Muscle of back (tissue), 11 donors: Measurements from ENCODE around the gene FAM110A. TPM values are rescaled to one million over a fixed set of nuclear protein-coding genes. Genes with fewer than 3 reads are reported as not detected.
"Not testable (repeated sequence)": the region's sequence is repeated elsewhere in the genome, so short reads cannot be mapped to it uniquely, and the experiment has no call there.

Source experiments
- DNase-seq, 3 donors: peaks; one replicate each; pipeline versions ENCODE4 v3.0.0 to v3.0.0-alpha.2; 2013
- polyA plus RNA-seq, 10 donors: library from polyadenylated mRNA; unstranded; fragments of 120-200 nt; gene quantifications; one replicate each; pipeline ENCODE4 v1.2.1, GENCODE V29; 2013; ENCODE audit not compliant: insufficient read length in 10 of 10

Gene FAM110A
- polyA plus RNA-seq, 10 donors = 8.3 to 21.4 (median 12.3) TPM

DNA sequence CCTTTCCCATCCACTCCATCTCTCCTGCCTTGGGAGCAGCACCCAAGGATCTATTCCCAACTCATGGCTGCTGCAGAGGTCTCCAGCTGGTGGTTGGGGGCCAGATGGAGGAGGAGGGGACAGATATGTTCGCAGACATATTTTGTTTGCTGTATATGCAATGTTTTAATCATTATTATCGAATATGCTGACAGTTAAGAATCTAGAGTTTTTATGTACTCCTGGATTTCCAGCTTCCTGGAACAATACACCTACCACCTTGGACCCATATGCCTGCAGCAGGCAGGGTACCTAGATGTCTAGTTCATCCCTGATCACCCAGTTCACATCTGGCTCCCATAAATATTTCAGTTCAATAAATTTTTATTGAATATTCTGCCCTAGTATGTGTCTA is 9.0 kb downstream of the FAM110A start:
- DNase-seq = no peak

DNA sequence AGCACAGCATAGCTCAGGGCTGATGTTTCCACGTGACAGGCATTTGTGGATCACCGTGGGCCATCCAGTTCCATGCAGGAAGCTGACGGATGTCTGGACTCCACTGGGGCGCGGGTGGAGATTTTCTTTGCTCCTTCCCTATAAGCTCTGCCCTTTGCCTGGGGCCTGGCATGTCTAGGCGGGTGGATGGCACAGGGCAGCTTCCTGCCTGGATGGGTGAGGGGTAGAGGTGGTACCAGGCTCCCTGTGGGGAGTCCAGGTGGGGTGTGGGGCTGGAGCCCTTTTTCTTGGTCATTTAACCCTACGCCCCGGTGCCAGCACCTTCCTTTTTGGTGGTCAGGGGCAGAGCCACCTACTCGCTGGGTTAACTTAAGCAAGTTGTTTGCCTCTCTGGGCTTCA is 10.4 kb downstream of the FAM110A start:
- DNase-seq = no peak

DNA sequence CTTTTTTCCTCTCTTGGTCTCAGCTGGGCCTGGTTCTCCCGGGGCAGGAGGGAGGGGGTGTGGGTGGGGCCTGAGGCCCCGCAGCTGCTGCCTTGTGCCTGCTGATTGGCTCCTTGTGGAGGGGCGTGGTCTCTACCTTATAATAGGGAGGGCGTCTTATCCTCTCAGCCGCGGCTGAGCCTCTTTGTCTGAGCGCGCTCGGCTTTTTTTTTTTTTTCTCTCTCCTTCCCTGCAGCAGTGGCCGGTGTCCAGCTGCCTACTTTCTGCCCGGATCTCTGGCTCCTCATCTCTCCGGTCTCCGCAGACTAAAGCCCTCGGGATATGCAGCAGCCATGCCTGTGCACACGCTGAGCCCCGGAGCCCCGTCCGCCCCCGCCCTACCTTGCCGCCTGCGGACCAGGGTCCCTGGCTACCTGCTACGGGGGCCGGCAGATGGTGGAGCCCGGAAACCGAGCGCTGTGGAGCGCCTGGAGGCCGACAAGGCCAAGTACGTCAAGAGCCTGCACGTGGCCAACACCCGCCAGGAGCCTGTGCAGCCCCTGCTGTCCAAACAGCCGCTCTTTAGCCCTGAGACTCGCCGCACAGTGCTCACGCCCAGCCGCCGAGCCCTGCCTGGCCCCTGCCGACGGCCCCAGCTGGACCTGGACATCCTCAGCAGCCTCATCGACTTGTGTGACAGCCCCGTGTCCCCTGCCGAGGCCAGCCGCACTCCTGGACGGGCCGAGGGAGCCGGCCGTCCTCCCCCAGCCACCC is 11.1 kb downstream of the FAM110A start:
- peak; percentile 79 to 88 (median 82) for DNase-seq

DNA sequence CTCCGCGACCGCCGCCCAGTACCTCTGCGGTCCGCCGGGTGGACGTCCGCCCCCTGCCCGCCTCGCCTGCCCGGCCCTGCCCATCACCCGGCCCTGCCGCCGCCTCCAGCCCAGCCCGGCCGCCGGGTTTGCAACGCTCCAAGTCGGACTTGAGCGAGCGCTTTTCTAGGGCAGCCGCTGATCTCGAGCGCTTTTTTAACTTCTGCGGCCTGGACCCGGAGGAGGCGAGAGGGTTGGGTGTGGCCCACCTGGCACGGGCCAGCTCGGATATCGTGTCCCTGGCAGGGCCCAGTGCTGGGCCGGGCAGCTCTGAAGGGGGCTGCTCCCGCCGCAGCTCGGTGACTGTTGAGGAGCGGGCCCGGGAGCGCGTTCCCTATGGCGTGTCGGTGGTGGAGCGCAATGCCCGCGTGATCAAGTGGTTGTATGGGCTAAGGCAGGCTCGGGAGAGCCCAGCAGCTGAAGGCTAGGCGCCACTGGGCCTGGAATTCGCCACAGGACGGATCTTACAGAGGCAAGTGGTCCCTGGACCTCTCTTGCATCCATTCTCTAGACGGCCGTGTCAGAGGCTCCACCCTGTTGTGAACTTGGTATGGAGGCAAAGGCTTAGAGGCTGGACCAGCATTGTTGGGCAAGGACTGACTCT is 11.8 kb downstream of the FAM110A start:
- no peak for DNase-seq

DNA sequence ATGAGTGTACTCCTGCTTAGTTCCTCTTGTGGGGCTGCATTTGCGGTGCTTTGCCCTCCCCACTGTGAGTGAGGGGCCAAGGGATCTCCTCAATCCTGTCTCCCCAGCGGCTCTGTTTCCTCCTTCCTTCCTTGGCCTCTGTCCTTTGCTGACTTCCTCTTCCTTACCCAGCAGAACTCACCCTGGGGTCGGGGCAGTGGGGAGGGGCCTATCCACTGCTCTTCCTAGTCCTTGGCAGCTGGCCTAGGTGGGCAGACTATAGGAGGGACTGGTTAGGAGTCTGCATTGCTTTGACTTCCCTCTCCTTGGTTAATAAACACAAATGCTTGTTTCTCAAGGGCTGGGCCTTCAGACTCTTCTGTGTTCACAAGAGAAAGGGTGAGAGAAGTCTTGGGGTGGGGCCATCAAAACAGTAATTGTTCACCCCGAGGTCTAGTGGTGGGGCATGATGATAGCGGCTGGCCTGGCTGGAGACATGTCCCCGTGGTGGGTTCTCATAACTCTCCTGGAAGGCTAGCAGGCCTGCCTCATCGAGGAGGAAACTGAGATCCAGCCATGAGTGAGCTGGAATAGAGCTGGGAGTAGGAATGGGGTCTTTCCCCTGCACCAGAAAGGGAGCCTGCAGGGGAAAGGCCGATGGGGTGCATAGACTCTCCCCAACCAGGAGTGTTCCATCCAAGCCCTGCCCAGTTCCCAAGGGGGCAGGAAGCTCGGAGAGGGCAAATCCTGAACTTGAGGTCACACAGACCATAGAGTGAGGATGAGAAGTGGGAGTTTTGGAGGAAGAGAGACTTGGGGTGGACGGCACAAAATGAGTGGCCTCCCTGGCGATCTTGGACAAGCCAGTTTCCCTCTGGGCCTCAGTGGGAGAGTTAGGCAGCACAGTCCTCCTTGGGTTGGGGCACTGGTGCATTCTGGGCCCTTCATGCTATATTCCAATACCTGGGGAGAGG is 12.7 kb downstream of the FAM110A start:
- DNase-seq = no peak

DNA sequence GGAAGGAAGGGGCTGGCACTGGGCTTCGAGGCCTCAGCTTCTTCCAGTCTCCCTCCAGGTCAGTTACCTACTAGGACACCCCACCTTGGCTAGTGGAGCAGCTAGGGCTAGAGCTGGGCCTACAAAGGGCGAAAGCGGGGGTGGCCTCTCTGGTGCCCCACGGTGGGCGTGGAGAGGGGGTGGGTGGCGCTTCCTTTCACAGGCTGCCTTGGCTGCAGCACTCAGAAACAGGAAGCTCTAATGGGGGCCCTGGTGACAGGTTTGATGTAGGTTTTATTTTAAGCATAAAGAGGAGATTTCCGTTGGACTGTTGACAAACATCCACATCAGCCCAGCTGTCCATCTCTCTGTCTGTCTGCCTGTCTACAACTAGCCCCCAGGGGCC is 13.4 kb downstream of the FAM110A start:
- no peak for DNase-seq

DNA sequence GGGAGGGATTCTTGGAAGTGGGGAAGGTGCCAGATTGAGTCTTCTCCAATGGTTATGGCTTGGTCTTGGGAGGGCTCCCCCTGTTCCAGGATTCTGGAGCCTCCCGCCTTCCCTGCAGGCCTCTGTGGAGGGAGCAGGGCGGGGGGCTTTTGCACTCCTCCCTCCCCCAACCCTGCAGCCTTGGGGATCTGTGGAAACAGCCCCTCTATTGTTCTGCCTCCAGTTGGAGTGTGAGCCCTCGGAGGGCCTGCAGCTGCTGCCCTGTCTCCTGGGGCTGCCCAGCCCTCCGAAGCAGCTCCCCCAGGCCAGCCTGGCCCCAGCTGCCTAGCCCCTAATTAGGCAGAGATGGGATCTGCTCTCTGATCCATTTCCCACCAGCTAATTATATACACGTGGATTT is 14.7 kb downstream of the FAM110A start:
- no peak for DNase-seq

DNA sequence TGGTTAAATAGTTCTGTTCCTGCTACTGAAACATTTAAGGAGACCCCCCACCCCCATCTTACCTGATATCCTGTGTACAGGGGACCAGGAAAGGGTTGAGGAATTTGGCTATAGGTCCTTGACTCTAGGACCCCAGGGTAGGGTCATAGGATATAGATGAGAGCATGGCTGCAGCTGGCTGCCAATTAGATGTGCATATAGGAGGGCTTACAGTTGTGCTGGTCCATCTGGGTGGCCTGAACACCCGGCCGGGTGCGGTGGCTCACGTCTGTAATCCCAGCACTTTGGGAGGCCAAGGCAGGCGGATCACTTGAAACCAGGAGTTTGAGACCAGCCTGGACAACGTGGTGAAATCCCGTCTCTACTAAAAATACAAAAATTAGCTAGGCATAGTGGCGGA is 15.2 kb downstream of the FAM110A start:
- not testable (repeated sequence) for DNase-seq

DNA sequence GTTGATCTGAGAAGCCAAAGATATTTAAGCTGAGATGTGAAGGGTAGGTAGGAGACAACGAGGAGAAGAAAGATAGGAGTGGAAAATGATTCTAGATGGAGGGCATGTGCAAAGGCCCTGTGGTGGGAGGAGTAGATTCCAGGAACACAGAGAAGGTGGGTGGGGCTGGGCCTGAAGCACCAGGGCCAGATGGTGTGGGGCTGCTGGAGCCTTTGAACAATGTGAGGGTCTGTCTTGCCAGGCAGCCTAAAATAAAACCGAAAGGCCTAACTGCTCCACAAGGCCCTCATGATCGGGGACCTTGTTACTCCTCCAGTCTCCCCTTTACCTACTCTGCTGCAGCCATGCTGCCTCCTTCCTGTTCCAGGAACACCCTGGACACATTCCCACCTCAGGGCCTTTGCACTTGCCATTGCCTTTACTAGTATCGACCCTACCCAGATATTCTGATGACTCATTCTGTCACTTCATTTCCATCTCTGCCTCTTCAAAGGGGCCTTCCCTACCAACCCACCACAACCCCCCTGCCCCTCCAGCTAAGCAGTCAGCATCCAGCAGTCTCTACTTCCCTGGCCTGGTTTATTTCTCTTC is 20.0 kb downstream of the FAM110A start:
- DNase-seq = no peak

DNA sequence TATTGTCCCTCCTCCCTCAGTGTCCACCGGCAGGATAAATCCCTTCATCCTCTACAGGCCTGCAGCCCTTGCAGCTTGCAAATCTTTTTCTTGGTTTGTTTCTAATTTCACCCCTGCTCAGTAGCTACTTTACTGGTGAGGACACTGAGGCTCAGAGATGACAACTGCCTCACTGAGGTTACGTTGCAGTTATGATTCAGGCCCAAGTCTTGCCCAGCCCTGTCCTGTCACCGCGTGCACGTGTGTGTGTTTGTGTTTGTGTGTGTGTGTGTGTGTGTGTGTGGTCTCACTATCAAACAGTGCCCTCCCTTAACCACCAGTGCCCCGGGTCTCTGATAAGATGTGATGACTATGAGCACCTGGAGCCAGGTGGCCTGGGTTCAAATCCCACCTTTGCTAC is 21.1 kb downstream of the FAM110A start:
- DNase-seq = no peak

DNA sequence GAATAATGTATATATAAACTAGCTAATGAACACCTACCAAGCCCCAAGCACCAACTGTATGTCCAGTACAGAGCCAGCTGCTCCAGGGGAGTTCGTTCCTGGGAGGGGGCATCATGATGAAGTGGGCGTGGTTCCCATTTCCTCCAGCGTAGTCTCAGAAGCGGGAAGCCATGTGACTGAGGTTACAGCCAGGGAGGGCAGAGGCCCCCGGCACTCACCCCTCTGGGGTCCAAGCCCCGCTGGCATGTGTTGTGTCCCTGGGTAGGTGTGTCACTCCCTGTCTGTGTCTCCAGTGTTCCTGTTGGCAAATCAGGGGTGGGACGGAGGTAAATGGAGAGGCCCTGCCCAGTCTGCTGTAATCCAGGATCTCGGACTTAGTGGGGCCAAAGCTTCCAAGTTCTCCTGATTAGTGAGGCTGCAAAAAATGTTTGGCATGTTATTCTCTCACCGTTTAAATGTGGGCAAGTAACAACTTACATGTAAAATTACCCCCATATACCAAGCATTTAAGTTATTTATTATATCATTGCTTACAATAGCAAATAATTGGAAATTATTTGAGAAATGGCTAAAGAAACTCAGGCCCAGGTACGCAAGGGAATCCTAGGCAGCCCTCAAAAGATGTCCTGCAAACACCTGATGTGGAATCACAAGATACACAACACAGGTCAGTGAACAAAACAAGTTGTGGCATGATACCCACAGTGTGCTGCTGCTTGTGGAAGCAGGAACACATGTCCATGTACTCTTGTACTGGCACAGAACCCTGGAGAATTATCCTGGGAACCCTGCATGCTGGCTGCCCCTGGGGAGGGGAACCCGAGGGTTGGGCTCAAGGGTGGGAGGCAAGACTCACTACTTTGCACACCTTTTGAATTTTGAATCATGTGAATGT is 22.2 kb downstream of the FAM110A start:
- DNase-seq = no peak

DNA sequence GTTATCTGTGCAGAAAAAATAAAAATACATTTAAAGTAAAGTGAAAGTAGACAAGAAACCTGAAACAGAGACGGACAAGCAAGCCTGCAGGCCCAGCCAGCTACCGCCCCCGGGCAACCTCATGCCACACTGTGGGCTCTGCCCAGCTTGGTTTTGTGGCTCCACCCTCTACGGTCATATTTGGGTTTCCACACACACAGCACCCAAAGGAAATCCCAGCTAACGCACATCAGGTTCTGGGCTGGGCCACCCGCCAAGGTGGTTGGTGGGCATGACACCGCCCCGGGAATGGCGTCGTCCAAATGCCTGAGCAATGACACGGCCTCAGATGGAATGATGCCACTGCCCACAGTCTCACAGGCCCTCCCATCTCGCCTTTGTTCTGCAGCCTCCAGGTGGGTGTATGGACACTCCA is 22.9 kb downstream of the FAM110A start:
- no peak for DNase-seq

DNA sequence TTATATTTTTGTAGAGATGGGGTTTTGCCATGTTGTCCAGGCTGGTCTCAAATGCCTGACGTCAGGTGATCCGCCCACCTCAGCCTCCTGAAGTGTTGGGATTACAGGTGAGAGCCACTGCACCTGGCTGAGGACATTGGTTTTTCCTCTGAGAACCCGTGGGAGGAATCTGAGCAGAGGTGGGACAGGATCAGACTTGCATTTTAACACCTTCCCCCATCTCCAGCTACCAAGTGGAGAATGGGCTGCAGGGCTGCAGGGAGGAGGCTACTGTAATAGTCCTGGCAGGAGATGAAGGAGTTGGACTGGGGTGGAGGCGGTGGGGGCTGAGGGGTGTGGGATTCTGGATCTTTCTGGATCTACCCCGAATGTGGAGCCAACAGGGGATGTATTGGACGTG is 24.5 kb downstream of the FAM110A start:
- no peak for DNase-seq

DNA sequence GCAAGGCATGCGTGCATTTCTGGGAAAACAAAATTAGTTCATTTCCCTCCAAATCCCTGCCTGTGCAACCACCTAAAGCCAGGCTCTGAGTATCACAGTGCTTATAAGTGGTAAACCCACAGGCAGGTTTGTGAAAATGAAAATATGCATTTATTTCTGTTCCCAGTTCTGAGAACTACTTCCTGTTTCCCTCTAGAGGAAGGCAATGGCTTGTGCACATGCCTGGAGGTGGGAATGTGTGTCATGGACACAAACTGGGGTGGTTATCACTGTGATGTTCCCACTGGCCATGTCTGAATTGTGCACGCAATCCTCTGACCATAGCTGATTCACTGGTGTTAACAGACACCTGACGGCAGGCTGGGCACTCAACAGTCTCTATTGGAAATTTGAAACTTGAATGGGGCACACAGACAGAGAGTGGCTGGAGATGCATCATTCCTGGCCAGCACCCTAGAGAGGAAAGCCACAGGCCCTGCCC is 26.3 kb downstream of the FAM110A start:
- DNase-seq = no peak

DNA sequence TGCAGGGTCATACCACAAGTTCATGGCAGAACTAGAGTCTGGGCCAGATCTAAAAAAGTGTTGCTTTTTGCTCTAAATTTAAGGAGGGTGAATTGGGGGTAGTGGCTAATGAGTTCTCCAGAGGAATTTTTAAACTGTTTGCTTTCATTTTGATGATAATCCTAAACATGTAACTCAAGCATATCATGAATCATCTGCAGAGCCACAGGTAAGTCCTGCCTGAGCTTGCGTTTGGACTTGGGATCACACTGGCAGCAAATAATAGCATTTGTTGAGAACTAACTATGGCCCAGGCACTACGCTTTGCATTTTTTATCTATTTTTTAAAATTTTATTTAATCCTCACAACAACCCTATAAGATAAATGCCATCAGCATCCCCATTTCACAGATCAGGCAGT is 27.4 kb downstream of the FAM110A start:
- no peak for DNase-seq

DNA sequence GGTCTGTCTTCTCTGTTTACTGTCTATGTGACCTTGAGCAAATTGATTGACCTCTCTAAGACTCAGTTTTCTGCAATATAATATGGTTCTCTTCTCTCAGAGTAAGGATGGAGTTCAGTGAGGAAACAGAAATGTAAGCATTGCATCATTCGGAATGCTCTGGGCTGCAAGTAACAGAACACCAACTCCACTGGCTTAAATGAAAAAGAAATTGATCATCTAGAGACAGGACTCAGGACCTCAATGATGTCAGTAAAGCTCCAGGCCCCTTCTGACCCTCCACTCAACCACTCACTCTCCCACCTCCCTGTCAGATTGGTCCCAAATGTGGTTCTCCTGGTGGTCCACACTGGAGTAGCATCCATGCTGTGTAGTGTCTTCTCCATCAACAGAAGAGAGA is 31.9 kb downstream of the FAM110A start:
- no peak for DNase-seq

DNA sequence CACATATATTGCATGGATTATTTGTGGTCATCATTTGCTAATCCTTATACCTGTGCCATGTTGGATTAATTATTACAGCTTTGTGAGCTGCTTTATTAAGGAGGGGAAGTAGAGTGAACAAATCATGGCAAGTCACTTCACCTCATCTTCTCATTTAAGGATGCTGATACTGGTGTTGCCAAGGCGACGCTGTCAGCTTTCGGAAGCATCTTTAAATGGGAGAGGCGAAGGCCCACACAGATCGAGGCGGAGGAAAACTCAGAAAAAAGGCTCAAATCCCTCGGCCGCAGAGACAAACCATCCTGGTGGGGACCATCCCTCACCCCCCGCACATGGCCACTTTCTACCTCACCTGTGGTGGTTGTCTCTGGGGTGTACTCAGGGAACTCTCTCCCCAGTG is 34.8 kb downstream of the FAM110A start:
- no peak for DNase-seq

DNA sequence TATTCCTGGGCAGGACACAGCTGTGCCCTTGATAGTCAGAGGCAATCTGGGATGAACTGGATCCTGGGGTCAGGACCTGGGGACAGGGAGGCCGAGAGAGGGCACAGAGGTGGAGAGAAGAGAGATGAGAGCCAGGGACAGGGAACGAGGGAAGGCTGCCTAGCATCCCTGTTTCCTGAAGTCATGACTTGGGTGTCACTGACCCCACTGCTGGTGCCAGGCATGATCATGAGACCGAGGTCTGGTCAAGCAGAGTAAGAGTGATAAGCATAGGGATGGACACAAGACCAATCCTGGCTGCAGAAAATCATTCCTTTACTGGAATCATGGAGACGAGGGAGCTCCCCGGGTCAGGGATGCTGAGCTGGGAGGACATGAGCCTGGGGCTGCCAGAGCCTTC is 36.1 kb downstream of the FAM110A start:
- no peak for DNase-seq

DNA sequence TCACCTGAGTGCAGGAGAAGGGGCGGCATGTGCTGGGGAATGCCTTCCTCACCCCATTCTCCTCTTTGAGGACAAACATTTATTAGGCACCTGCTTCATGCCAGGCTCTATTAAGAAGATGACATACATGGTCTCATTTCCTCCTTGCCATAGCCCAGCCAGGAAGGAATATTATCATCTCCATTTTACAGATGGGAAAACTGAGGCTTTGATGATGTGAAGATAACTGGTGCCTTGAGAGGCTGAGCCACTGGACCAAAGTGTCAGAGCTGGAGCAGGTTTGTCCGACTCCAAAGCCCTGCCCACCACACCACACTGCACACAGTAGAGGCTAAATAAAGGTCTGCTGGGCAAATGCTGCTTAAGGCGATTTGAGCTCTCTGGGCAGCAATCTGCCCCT is 37.2 kb downstream of the FAM110A start:
- no peak for DNase-seq

DNA sequence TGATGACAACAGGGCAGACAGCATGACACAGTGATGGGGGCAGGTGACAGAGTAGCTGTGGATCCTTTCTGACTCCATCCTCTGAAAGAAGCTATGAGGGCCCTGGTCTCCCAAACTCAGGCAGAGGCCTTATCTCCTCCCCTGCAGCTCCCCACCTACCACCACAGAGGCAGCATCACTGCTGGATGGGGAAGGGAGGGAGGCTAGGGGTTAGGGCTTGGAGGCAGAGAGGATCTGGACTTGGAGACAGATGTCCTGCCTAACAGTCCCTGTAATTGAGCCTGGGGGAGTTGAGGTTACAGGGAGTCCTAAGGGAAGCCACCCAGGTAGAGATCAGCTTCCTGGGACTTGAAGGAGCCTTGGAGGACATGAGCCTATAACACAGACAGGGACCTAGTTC is 37.9 kb downstream of the FAM110A start:
- no peak for DNase-seq

DNA sequence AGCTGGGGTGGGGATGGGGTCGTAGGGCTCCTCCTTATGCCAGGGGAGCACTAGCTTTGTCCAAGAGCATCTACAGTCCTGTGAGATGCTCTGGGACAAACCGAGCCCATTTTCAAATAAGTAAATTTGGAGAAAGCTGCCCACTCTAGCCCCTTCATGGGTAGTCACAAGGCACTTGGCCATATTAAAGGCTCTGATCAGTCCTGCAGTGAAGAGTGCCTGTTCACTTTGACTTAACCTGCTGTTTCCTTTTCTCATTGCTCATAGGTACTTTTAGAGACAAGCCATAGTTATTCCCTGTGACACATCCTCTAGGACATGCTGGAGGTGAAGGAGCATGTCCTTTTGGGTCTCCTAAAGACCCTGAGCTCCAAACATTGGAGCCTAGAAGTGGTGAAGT is 38.4 kb downstream of the FAM110A start:
- no peak for DNase-seq
